Activated CD8-positive, alpha-beta memory T cell treated with anti-CD3 and anti-CD28 coated beads, Interleukin-2, amount 50 U/mL, for 4 hours (primary cell): ENCODE measurements around the gene MPZL3.

Source experiments
- DNase-seq: peaks from one replicate; pipeline ENCODE4 v3.0.0-alpha.2; 2020

Gene MPZL3

GRCh38 chr11:118251858-118252652 lies at the start of gene MPZL3:
MPZL3 (minus strand) TSS chr11:118252365; CDS start chr11:118252294, 71 bp downstream.
- DNase-seq, result peak; percentile 79

- no peak for DNase-seq
Observed at GRCh38 chr11:118301600-118302195, 49.5 kb upstream of the MPZL3 start.

GRCh38 chr11:118295815-118296454 lies 43.8 kb upstream of the MPZL3 start:
- DNase-seq, result peak; percentile 54

GRCh38 chr11:118295199-118295598 lies 43.0 kb upstream of the MPZL3 start:
- DNase-seq, result no peak

GRCh38 chr11:118294053-118294452 lies 41.9 kb upstream of the MPZL3 start:
- DNase-seq, result no peak

- no peak for DNase-seq
Observed at GRCh38 chr11:118291477-118292135, 39.4 kb upstream of the MPZL3 start.

GRCh38 chr11:118290923-118291322 lies 38.8 kb upstream of the MPZL3 start:
- DNase-seq, result peak; percentile 36

- DNase-seq, result no peak
Observed at GRCh38 chr11:118289401-118289800, 37.2 kb upstream of the MPZL3 start.

GRCh38 chr11:118287006-118287405 lies 34.8 kb upstream of the MPZL3 start:
- no peak for DNase-seq

- DNase-seq, result no peak
Observed at GRCh38 chr11:118286545-118286944, 34.4 kb upstream of the MPZL3 start.

- DNase-seq, result no peak
Observed at GRCh38 chr11:118283756-118284350, 31.7 kb upstream of the MPZL3 start.

- DNase-seq, result no peak
Observed at GRCh38 chr11:118283037-118283636, 31.0 kb upstream of the MPZL3 start.

GRCh38 chr11:118282606-118283005 lies 30.4 kb upstream of the MPZL3 start:
- no peak for DNase-seq

GRCh38 chr11:118281284-118281683 lies 29.1 kb upstream of the MPZL3 start:
- no peak for DNase-seq

- no peak for DNase-seq
Observed at GRCh38 chr11:118277312-118277711, 25.1 kb upstream of the MPZL3 start.

- DNase-seq, result no peak
Observed at GRCh38 chr11:118276422-118276821, 24.3 kb upstream of the MPZL3 start.

GRCh38 chr11:118275176-118275575 lies 23.0 kb upstream of the MPZL3 start:
- DNase-seq, result no peak

GRCh38 chr11:118274186-118274585 lies 22.0 kb upstream of the MPZL3 start:
- DNase-seq, result no peak

- no peak for DNase-seq
Observed at GRCh38 chr11:118272001-118272400, 19.8 kb upstream of the MPZL3 start.

- DNase-seq, result no peak
Observed at GRCh38 chr11:118267486-118267885, 15.3 kb upstream of the MPZL3 start.

GRCh38 chr11:118265954-118266353 lies 13.8 kb upstream of the MPZL3 start:
- no peak for DNase-seq
